ENCODE data around the gene CHGA. TPM values are rescaled to one million over a fixed set of nuclear protein-coding genes. Genes with fewer than 3 reads are reported as not detected.

CHGA gene
- total and polyA plus RNA-seq, 2 donors from 2014 or later, result 0.38 to 6.6 TPM

DNA sequence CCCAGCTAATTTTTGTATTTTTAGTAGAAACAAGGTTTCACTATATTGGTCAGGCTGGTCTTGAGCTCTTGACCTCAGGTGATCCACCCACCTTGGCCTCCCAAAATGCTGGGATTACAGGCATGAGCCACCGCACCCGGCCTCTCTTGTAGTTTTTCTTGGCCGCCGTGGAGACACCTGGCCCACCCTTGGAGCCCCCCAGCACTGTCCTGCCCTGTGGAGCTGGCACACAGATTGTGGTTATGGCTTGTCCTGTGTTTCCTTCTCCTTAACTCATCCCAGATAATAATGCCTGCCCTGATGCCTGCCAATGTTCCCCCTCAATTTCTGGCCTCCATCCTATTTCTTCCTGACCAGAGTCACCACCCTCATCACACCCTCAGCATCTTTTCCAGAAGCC, 57.9 kb downstream of the CHGA start:
- no peak overlapping the region for H3K27ac ChIP-seq (ENCODE audit: low read depth in 2 of 2, low read length in 2 of 2)
- H3K36me3 ChIP-seq (ENCODE audit: control insufficient read depth in 2 of 3, insufficient read depth in 3 of 3, low read length in 3 of 3), result peaks cover 0 to 12% (median 11%) of the 10 kb centered on the region in 3 donors
- H3K27me3 ChIP-seq (ENCODE audit: control insufficient read depth, insufficient read depth, low read length), result no peaks in the 10 kb centered on the region
- H3K4me3 ChIP-seq (ENCODE audit: low read length in 3 of 3), result no peak overlapping the region
- intact Hi-C loops (cut with DNase I), result no loop called here
- H3K4me1 ChIP-seq (ENCODE audit: control insufficient read depth in 2 of 3, insufficient read depth in 2 of 3, low read depth in 1 of 3, low read length in 3 of 3), result peaks cover 0 to 3% (median 0%) of the 10 kb centered on the region in 3 donors
- peaks cover 0 to 16% (median 0%) of the 10 kb centered on the region in 3 donors for H3K9me3 ChIP-seq (ENCODE audit: control insufficient read depth in 2 of 3, insufficient read depth in 1 of 3, low read length in 3 of 3)
- H3K9ac ChIP-seq (ENCODE audit: low read length in 3 of 3), result no peak overlapping the region
- FAIRE-seq (no peak), DNase-seq (no peak)
- TF ChIP-seq, protein P1, sequence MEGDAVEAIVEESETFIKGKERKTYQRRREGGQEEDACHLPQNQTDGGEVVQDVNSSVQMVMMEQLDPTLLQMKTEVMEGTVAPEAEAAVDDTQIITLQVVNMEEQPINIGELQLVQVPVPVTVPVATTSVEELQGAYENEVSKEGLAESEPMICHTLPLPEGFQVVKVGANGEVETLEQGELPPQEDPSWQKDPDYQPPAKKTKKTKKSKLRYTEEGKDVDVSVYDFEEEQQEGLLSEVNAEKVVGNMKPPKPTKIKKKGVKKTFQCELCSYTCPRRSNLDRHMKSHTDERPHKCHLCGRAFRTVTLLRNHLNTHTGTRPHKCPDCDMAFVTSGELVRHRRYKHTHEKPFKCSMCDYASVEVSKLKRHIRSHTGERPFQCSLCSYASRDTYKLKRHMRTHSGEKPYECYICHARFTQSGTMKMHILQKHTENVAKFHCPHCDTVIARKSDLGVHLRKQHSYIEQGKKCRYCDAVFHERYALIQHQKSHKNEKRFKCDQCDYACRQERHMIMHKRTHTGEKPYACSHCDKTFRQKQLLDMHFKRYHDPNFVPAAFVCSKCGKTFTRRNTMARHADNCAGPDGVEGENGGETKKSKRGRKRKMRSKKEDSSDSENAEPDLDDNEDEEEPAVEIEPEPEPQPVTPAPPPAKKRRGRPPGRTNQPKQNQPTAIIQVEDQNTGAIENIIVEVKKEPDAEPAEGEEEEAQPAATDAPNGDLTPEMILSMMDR (IDR thresholded peaks at IDR 0.05; ENCODE audit: borderline replicate concordance, extremely low read depth, insufficient read depth), result no peak

DNA sequence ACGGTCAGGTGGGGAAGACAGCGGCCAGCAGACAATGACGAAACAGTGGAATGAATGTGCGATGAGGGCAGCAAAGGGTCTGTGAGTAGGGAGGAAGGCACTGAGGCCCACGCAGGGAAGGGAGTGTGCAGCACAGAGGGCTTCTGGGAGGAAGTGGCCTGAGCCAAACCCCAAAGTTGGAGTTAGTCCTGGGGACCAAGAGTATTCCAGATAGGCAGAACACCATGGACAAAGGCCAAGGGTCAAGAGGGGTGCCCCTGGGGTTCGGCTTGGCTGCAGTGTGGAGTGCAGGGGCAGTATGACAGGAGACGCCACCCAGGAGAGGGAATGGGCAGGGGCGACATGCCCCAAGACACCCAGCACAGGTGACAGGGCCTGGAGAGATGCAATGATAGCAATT, 58.8 kb downstream of the CHGA start:
- H3K9me3 ChIP-seq (ENCODE audit: control insufficient read depth in 2 of 3, insufficient read depth in 1 of 3, low read length in 3 of 3), result peaks cover 0 to 8% (median 0%) of the 10 kb centered on the region in 3 donors
- intact Hi-C loops (cut with DNase I), result no loop called here
- H3K27ac ChIP-seq (ENCODE audit: low read depth in 2 of 2, low read length in 2 of 2), result no peak overlapping the region
- no peak overlapping the region for H3K9ac ChIP-seq (ENCODE audit: low read length in 3 of 3)
- H3K27me3 ChIP-seq (ENCODE audit: control insufficient read depth, insufficient read depth, low read length), result no peaks in the 10 kb centered on the region
- peaks cover 0 to 8% (median 7%) of the 10 kb centered on the region in 3 donors for H3K36me3 ChIP-seq (ENCODE audit: control insufficient read depth in 2 of 3, insufficient read depth in 3 of 3, low read length in 3 of 3)
- TF ChIP-seq, protein P1 (IDR thresholded peaks at IDR 0.05; ENCODE audit: borderline replicate concordance, extremely low read depth, insufficient read depth), result no peak
- FAIRE-seq, result no peak
- H3K4me3 ChIP-seq (ENCODE audit: low read length in 3 of 3), result no peak overlapping the region
- H3K4me1 ChIP-seq (ENCODE audit: control insufficient read depth in 2 of 3, insufficient read depth in 2 of 3, low read depth in 1 of 3, low read length in 3 of 3), result peaks cover 0 to 10% (median 0%) of the 10 kb centered on the region in 3 donors
- peak in 1 of 5 donors; percentile 46 for DNase-seq

GRCh38 chr14:92982956-92983355, 60.0 kb downstream of the CHGA start:
- peak in 3 of 5 donors; percentile 32 to 38 (median 37) for DNase-seq
- Histone ChIP-seq H3K9ac (ENCODE audit: low read length in 3 of 3) (no peak overlapping the region), H3K27me3 (ENCODE audit: control insufficient read depth, insufficient read depth, low read length) (no peaks in the 10 kb centered on the region), H3K27ac (ENCODE audit: low read depth in 2 of 2, low read length in 2 of 2) (no peak overlapping the region), H3K4me3 (ENCODE audit: low read length in 3 of 3) (no peak overlapping the region), H3K4me1 (ENCODE audit: control insufficient read depth in 2 of 3, insufficient read depth in 2 of 3, low read depth in 1 of 3, low read length in 3 of 3) (peaks cover 0 to 20% (median 0%) of the 10 kb centered on the region in 3 donors), H3K36me3 (ENCODE audit: control insufficient read depth in 2 of 3, insufficient read depth in 3 of 3, low read length in 3 of 3) (no peaks in the 10 kb centered on the region), H3K9me3 (ENCODE audit: control insufficient read depth in 2 of 3, insufficient read depth in 1 of 3, low read length in 3 of 3) (peaks cover 0 to 8% (median 0%) of the 10 kb centered on the region in 3 donors)
- FAIRE-seq, result no peak
- intact Hi-C loops (cut with DNase I), result no loop called here
- TF ChIP-seq, protein P1 (IDR thresholded peaks at IDR 0.05; ENCODE audit: borderline replicate concordance, extremely low read depth, insufficient read depth), result no peak
